Effector CD8-positive, alpha-beta T cell (primary cell): ENCODE measurements around the gene DOP1A.

ENCODE experiments used
- DNase-seq: peaks from one replicate; lab custom pipeline; 2025; lab: John Stamatoyannopoulos, UW

DOP1A gene

DNA sequence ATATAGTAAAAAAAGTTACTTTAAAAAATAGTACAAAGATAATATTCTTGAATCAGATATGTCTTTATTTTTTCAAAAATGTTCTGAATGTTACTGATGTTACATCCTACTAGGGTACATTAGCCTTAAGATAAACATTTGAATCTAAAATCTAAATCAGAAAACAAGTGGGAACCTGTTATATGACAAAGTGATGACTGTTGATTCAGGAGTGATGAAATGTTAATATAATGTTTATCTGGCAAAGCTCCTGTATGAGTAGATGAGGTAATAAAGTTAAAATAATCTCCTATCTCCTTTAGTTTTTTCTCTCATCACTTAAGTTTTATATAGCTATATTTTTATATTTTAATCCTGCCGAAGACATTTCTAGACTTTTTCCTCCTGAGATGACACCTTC, 4.2 kb downstream of the DOP1A start:
- DNase-seq, result no peak

DNA sequence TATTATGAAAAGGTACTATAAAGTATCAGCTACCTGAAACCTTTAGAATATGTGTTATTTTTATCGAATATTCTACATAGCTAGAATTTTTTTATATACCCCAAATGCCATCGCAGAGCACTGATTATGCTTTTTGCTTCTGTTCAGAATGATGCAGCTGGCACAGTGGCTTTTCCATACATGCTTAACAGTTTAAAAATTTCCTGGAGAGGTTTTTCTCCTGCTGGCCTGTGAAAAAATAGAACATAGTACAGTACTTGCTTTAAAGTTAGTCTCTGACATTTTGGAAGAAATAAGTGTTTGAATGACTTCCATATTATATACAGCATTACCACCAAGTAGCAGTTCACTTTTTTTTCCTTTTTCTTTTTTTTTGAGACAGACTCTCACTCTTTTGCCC, 5.3 kb downstream of the DOP1A start:
- DNase-seq, result no peak

DNA sequence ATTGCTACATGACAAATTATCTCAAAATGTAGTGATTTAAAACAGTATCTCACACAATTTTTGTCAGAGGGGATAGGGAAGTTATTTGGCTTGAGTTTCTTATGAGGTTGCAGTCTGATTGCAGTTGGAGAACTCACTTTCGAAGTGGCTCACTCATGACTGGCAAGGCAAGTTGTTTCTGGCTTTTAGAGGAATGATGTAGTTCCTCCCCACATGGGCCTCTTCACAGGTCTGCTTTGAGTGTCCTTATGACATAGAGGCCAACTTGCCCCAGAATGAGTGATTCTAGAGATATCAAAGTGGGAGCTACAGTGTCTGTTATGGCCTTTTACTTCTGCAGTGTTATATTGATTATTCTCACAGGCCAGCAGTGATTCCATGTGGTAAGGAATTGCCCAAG, 6.1 kb downstream of the DOP1A start:
- DNase-seq, result no peak

DNA sequence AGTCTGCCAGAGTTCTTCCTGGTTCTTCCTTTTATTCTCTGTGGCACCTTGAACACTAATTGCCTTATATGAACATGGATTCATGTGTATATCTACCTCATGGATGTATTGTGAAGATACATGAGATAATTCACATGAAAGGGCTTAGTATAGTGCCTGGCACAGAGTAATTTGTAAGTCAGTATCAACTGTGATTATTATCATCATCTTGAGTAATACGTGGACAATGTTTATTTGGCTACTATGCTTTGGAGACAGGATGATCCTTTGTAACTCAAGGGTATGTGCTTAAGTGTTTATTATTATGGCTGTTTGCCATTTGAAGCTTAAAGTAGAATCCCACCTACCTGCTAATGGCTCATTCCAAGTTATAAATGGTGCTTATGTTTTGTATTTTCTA, 16.0 kb downstream of the DOP1A start:
- no peak for DNase-seq

DNA sequence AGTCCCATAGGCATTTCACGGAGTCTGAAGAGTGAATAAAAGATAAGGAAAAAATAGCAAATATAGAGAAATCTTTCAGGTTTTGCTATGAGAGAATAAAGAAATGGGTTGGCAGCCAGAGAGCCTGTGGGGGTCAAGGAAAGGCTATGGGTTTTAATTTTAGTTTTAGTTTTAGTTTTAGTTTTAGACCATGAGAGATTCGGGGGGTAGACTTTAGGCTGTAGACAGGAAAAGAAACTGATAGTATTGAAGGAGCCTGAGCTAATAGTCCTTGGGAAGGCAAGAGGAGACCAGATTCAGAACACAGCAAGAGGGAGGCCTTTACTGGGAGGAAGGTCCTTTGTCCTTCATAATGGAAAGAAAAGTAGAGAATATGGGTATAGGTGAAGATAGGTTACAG, 19.3 kb downstream of the DOP1A start:
- no peak for DNase-seq

DNA sequence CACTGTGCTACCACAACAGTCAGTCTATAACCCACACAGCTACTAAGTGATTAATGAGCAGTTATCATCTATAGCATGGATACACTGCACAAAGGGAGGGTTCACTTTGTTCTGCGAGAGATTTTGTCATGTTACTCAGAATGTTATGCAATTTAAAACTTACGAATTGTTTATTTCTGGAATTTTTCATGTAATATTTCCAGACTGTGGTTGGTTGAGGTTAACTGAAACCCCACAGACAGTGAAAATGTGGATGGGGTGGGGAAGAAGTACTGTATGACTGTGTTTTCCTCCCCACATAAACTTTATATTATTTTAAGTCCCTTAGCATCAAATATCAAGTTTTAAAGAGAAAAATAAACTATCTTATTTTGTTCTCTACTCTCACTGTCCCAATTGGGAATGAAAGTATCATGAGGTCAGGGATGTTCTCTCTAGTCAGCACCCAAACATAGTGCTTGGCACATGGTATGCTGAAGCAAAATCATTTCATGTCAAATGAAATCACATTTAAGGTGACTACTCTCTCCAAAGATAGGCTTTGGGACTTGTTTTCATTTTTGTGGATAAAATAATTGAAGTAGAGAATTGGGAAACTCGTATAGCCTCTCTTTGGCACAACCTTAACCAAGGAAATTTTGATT, 25.4 kb downstream of the DOP1A start:
- no peak for DNase-seq

DNA sequence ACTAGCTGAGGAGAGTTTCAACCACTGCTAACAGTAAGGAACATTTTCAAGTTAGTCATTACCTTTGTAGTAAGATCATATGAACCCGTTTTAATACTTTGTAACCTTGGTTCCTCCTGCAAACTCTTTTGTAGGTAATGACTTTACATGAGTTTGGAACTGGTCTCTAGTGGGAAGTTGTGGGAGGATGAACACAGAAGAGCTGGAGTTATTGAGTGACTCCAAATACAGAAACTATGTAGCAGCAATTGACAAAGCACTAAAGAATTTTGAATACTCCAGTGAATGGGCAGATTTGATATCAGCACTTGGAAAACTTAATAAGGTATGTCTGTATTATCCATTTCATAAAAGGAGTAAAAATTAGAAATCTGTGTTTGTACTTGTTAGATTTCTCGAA, 29.3 kb downstream of the DOP1A start:
- DNase-seq, result no peak

DNA sequence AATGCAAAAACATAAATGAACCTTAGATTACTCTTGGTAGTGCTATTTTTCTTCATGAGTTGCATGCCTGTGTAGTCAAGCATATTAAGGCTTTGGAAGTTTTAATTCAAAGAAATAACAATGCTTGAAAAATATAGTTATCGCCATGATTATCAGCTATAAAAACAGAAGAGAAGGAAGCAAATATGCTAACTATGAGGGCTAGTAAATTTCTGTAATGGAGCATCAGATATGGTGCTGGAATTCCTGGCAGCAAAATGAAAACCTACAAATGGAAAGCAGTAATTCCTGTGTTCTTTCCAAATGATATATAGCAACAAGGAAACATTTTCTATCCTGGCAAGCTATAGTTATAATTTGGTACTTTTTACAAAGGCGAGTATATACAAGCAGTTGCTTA, 29.7 kb downstream of the DOP1A start:
- no peak for DNase-seq

DNA sequence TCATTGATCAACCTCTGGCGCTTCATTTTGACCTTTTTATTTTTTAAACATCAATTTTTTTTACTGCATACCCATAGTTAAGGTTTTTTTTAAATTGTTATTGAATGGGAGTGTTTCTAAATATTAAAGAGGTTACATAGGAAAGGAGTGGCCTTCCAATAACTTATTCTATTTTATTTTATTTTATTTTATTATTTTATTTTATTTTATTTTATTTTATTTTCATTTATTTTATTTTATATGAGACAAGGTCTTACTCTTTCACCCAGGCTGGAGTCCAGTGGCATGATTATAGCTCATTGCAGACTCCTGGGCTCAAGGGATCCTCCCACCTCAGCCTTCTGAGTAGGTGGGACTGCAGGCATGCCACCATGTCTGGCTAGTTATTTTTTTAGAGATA, 30.2 kb downstream of the DOP1A start:
- DNase-seq, result no peak

DNA sequence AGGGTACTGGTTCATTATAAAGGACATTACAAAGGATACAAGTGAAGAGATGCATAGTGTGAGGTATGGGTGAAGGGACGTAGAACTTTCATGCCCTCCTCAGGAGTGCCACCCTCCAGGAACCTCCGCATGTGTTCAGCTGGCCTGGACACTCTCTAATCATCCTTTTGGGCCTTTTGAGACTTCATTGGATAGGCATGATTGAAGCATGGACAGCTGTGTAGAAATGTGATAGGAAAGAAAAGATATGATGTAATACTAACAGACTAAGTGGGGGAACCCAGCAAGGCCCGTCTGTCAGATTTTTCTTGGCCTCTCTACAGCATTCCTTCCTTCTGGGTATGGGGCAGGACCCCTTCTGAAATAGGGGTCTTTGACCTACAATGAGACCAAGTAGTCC, 31.1 kb downstream of the DOP1A start:
- DNase-seq, result no peak

DNA sequence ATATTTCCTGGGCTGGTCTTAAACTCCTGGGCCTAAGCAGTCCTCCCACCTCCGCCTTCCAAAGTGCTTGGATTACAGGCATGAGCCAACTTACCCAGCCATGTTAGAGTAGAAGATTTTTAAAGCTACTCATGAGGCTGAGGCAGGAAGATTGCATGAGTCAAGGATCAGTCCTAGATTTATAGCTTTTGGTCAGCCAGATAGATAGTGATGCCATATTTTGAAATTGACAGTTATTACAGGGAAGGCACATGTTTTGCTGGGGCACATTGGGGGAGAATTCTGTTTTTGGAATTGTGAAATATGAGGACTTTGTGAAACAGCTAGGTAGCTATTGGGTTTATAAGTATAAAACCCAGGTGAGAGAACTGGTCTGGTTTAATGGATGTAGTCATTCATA, 40.9 kb downstream of the DOP1A start:
- no peak for DNase-seq

DNA sequence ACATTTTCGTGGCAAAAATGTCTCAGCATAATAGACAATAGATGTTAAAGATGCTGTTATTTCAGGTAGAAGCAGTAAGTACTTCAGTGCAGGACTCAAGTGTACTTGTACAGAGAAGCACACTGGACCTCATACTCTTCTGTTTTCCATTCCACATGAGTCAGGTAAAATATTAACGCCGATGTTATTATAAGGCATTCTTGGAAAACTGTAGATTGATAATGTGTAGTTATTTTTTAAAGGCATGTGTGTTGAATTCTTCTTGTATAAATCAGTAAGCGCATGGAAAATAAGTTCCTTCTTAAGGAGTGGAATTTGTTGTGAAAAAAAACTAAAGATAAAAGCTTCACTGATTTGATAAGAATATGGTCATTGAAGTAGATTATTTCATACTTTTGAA, 45.8 kb downstream of the DOP1A start:
- DNase-seq, result no peak

DNA sequence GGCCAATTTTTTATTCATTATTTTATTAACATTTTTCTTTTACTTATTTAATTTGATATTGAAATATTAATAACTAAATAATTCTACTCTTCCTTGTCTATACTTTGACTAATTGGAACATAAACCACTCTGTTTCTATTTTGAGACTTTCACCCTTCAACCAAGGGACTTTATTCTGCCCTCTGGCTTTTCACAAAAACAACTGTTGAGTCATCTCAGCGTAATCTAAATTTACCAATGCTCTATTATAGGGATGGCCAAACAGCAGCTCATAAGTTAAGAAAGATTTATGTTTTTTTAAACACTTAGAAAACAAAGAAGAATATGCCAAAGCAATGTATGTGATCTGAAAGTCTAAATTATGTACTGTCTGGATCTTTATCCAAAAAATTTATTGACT, 46.7 kb downstream of the DOP1A start:
- no peak for DNase-seq

DNA sequence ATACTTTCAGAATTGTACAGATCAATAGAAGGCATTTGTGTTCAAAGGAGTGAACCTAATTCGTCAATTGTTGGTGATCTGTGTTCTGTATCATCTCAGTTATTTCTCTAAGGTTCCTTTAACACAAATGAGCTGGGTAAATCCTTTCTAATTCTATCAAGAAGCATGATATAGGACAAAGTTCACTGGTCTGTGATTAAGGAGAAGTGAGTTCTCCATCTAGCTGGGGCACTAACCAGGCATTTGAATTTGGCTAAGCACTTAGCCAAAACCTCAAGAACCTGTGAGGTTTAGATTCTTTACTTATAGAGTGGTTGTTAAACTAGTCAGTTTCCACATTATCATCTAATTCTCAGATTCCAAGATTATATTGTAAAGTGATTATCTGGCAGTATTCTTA, 50.3 kb downstream of the DOP1A start:
- DNase-seq, result no peak

DNA sequence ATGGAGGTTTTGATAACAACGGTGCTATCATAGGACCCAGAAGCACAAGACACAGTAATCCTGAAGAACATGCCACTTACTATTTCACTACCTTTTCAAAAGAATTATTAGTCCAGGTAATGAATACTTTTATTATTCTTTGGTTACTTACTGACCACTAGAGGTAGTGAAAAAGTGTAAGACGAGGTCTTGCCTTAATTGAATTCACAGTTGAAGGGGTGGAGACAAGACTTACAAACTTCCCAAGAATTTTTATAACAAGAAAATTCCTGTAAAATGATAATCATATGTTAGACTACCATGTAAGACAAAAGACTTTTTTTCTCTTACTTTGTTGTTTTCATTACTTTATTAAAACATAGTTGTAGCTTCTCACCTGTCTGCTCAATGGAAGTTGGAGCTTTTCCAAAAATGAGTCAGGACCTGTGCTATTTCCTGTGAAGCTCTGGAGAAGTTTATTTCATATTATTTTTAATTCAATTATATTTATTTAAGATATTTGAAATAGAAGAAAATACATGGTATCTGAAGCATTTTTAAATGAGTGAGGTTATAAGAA, 52.4 kb downstream of the DOP1A start:
- no peak for DNase-seq

DNA sequence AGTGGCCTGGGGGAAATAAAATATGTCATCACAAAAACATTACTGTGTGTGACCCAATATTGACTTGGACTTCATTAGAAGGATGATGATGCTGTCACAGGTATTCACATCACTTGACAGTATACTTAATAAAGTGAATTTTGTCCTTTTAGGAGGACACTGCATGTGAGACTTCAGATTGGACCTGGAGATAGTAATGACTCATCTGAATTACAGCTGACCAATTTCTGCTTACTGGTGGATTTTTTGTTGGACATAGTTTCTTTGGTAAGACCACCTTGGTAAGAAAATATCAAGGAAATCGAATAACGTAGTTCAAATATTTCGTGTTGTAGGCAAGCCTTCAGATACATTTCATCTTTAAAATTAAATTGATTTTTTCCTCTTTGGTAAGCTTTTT, 57.1 kb downstream of the DOP1A start:
- DNase-seq, result no peak

DNA sequence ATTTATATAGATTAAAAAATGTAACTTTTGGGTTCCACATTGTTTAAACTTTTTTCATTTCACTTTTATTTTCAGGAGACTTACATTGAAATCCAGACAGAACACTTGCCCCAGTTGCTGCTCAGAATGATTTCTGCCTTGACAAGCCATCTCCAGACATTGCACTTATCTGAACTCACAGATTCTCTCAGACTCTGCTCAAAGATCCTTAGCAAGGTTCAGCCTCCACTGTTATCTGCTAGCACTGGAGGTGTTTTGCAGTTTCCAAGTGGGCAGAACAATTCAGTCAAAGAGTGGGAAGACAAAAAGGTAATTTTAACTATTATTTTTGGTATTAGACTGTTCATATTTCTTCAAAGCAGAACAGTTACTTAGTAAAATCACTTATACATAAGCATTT, 58.0 kb downstream of the DOP1A start:
- no peak for DNase-seq

DNA sequence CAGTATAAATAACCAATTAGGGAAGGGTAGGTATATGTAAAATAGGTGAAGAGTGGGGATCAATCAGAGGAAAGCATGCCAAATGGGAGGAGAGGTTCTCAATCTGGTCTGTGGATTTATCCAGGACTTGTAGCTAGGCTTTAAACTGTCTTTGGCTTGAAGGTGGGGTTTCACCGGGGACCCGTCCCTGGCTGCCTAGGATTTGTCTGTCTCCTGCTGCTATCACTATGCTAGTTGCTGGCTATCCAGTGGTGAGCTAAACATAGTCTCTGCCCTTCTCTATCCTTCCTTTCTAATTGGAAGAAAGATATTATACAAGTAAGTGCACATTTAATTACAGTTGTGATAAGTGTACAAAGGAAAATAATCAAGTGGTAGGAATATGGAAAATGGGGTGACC, 58.8 kb downstream of the DOP1A start:
- DNase-seq, result no peak

DNA sequence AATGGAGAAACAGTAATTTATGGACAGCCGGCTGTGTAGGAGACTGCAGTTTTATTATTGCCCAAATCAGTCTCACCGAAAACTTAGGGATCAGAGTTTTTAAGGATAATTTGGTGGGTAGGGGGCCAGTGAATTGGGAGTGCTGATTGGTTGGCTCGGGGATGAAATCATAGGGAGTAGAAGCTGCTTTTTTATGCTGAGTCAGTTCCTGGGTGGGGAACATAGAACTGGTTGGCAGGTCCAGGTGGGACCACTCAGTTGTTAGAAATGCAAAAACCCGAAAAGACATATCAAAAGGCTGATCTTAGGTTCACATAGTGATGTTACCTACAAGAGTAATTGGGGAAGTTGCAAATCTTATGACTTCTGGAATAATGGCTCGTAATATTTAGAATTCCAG, 59.3 kb downstream of the DOP1A start:
- no peak for DNase-seq

DNA sequence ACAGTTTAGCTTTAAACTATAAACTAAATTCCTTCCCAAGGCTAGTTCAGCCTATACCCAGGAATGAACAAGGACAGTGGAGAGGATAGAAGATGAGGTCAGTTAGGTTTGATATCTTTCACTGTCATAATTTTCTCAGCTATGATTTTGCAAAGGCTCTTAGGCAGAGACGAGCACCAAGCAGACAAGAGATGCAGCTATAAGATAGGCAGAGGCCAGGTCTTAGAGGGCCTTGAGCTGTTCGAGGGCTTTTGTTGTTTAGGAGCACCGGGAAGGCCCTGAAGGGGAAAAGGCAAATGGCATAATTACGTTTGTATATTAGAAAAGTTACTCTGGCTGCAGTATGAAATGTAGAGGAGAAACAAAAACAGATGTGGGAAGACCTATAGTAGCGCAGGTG, 59.8 kb downstream of the DOP1A start:
- no peak for DNase-seq

DNA sequence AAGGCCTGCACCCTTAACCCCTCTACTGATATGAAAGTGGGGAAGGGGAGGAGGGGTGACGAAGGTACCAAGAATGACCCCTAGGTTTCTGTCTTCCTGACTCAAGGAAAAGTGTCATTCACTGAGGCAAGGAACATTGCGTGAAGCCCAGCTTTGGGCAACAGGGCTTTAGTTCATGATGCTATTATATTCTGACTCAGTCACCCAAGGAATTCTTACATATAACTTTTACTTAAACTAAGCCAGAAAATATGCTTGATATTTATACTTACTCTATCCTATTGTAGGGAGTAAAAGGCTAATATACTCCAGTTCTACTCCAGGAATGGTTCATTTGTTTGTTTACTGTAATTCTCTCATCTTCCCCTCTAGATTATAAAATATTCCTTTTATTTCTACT, 60.5 kb downstream of the DOP1A start:
- no peak for DNase-seq

DNA sequence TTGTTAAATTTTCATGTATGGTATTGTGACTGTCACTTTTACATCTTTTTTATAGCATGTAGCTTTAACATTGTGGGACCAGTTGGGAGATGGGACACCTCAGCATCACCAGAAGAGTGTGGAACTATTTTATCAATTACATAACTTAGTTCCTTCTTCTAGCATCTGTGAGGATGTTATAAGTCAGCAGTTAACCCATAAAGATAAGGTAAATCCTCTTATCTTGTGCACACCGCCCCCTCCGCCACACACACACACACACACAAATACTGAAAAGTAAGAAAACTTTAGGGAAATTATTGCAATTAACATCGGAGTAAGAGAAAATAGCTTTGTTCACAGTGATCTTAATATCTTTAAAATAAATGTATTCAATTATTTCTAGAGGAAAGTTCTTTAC, 64.7 kb downstream of the DOP1A start:
- no peak for DNase-seq

DNA sequence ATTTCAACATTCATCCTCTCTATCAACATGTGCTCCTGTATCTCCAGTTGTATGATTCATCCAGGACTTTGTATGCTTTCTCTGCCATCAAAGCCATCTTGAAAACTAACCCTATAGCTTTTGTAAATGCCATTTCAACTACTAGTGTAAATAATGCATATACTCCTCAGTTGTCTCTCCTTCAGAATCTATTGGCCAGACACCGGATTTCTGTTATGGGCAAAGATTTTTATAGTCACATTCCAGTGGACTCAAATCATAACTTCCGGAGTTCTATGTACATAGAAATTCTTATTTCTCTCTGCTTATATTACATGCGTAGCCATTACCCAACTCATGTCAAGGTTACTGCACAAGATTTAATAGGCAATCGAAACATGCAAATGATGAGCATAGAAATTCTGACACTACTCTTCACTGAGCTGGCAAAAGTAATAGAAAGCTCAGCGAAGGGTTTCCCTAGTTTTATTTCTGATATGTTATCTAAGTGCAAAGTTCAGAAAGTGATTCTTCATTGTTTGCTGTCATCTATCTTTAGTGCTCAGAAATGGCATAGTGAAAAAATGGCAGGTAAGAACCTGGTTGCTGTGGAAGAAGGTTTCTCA, 70.7 kb downstream of the DOP1A start:
- DNase-seq, result no peak

DNA sequence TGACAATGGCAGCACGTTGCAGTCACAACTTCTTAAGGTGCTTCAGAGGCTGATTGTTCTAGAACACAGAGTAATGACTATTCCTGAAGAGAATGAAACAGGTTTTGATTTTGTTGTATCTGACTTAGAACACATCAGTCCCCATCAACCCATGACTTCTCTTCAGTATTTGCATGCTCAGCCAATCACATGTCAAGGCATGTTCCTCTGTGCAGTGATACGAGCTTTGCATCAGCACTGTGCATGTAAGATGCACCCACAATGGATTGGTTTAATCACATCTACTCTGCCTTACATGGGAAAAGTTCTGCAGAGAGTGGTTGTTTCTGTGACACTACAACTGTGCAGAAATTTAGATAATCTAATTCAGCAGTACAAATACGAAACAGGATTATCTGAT, 71.3 kb downstream of the DOP1A start:
- no peak for DNase-seq
